GM12892 (cell line): ENCODE results near the gene OR7C2.

Experiments used
- POLR2A ChIP-seq: IDR thresholded peaks from 2 replicates; pipeline ENCODE4 v1.6.1; 2011; ENCODE audit warnings: low read depth, low read length, control low read depth
- POLR2AphosphoS5 ChIP-seq: IDR thresholded peaks from 2 replicates; pipeline ENCODE4 v1.6.1; 2011; ENCODE audit warnings: low read depth, low read length, control low read depth
- TAF1 ChIP-seq: IDR thresholded peaks from 2 replicates; pipeline ENCODE4 v1.6.1; 2011; ENCODE audit warnings: low read depth, mild to moderate bottlenecking, control low read depth, low read length, borderline replicate concordance

GRCh38 chr19:14941189-14941588 lies at the start of gene OR7C2:
- TF ChIP-seq POLR2A, result no peak
- TF ChIP-seq POLR2AphosphoS5, result no peak
- TF ChIP-seq TAF1, result no peak
